ENCODE results near the gene FMNL2. TPM values are rescaled to one million over a fixed set of nuclear protein-coding genes. Genes with fewer than 3 reads are reported as not detected.

FMNL2 gene
- polyA plus RNA-seq, 1 donor = 35.3 TPM

- no peak for DNase-seq
- Histone ChIP-seq H3K4me1 (ENCODE audit: control insufficient read depth, insufficient read depth, low read length) (no peaks in the 10 kb centered on the region), H3K9me3 (ENCODE audit: control insufficient read depth, low read depth, low read length) (no peaks in the 10 kb centered on the region), H3K4me3 (ENCODE audit: low read length) (no peak overlapping the region), H3K27ac (ENCODE audit: low read length) (no peak overlapping the region), H3K27me3 (ENCODE audit: control insufficient read depth, insufficient read depth, low read length) (no peaks in the 10 kb centered on the region), H3K36me3 (ENCODE audit: control insufficient read depth, insufficient read depth, low read length) (no peaks in the 10 kb centered on the region)
- whole genome bisulfite sequencing (ENCODE audit: insufficient coverage, low lambda C conversion rate) = 90% methylated on average over 2 of the region's 3 CpGs
Measured at GRCh38 chr2:152445791-152446201, 110.8 kb downstream of the FMNL2 start.

- Histone ChIP-seq H3K27ac (ENCODE audit: low read length) (no peak overlapping the region), H3K27me3 (ENCODE audit: control insufficient read depth, insufficient read depth, low read length) (no peaks in the 10 kb centered on the region), H3K4me3 (ENCODE audit: low read length) (no peak overlapping the region), H3K9me3 (ENCODE audit: control insufficient read depth, low read depth, low read length) (no peaks in the 10 kb centered on the region), H3K36me3 (ENCODE audit: control insufficient read depth, insufficient read depth, low read length) (no peaks in the 10 kb centered on the region), H3K4me1 (ENCODE audit: control insufficient read depth, insufficient read depth, low read length) (no peaks in the 10 kb centered on the region)
- no CpG with 5 or more reads among the region's 1 CpG for WGBS (ENCODE audit: insufficient coverage, low lambda C conversion rate)
- DNase-seq = no peak
Measured at GRCh38 chr2:152446213-152446612, 111.2 kb downstream of the FMNL2 start.

- Histone ChIP-seq H3K4me3 (ENCODE audit: low read length) (no peak overlapping the region), H3K4me1 (ENCODE audit: control insufficient read depth, insufficient read depth, low read length) (no peaks in the 10 kb centered on the region), H3K36me3 (ENCODE audit: control insufficient read depth, insufficient read depth, low read length) (no peaks in the 10 kb centered on the region), H3K27ac (ENCODE audit: low read length) (no peak overlapping the region), H3K27me3 (ENCODE audit: control insufficient read depth, insufficient read depth, low read length) (no peaks in the 10 kb centered on the region), H3K9me3 (ENCODE audit: control insufficient read depth, low read depth, low read length) (no peaks in the 10 kb centered on the region)
- no peak for DNase-seq
- no CpG with 5 or more reads among the region's 1 CpG for WGBS (ENCODE audit: insufficient coverage, low lambda C conversion rate)
Measured at GRCh38 chr2:152447897-152448296, 112.9 kb downstream of the FMNL2 start.

- no peaks in the 10 kb centered on the region for H3K4me1 ChIP-seq (ENCODE audit: control insufficient read depth, insufficient read depth, low read length)
- no peaks in the 10 kb centered on the region for H3K9me3 ChIP-seq (ENCODE audit: control insufficient read depth, low read depth, low read length)
- DNase-seq = no peak
- H3K36me3 ChIP-seq (ENCODE audit: control insufficient read depth, insufficient read depth, low read length) = no peaks in the 10 kb centered on the region
- no peaks in the 10 kb centered on the region for H3K27me3 ChIP-seq (ENCODE audit: control insufficient read depth, insufficient read depth, low read length)
- H3K27ac ChIP-seq (ENCODE audit: low read length) = no peak overlapping the region
- 100% methylated on average over 2 of the region's 5 CpGs for whole genome bisulfite sequencing (ENCODE audit: insufficient coverage, low lambda C conversion rate)
- H3K4me3 ChIP-seq (ENCODE audit: low read length) = no peak overlapping the region
Measured at GRCh38 chr2:152448606-152449005, 113.6 kb downstream of the FMNL2 start.

GRCh38 chr2:152449578-152449977, 114.6 kb downstream of the FMNL2 start:
- Histone ChIP-seq H3K36me3 (ENCODE audit: control insufficient read depth, insufficient read depth, low read length) (no peaks in the 10 kb centered on the region), H3K27me3 (ENCODE audit: control insufficient read depth, insufficient read depth, low read length) (no peaks in the 10 kb centered on the region), H3K4me1 (ENCODE audit: control insufficient read depth, insufficient read depth, low read length) (no peaks in the 10 kb centered on the region), H3K9me3 (ENCODE audit: control insufficient read depth, low read depth, low read length) (no peaks in the 10 kb centered on the region), H3K4me3 (ENCODE audit: low read length) (no peak overlapping the region), H3K27ac (ENCODE audit: low read length) (no peak overlapping the region)
- WGBS (ENCODE audit: insufficient coverage, low lambda C conversion rate) = 60% methylated on average over 1 of the region's 3 CpGs
- no peak for DNase-seq

- 97% methylated on average over 4 of the region's 4 CpGs for WGBS (ENCODE audit: insufficient coverage, low lambda C conversion rate)
- DNase-seq = no peak
- Histone ChIP-seq H3K4me1 (ENCODE audit: control insufficient read depth, insufficient read depth, low read length) (no peaks in the 10 kb centered on the region), H3K9me3 (ENCODE audit: control insufficient read depth, low read depth, low read length) (no peaks in the 10 kb centered on the region), H3K36me3 (ENCODE audit: control insufficient read depth, insufficient read depth, low read length) (no peaks in the 10 kb centered on the region), H3K27me3 (ENCODE audit: control insufficient read depth, insufficient read depth, low read length) (no peaks in the 10 kb centered on the region), H3K27ac (ENCODE audit: low read length) (no peak overlapping the region), H3K4me3 (ENCODE audit: low read length) (no peak overlapping the region)
Measured at GRCh38 chr2:152450176-152450575, 115.2 kb downstream of the FMNL2 start.

GRCh38 chr2:152452256-152452973, 117.4 kb downstream of the FMNL2 start:
- no peaks in the 10 kb centered on the region for H3K9me3 ChIP-seq (ENCODE audit: control insufficient read depth, low read depth, low read length)
- H3K27ac ChIP-seq (ENCODE audit: low read length) = no peak overlapping the region
- H3K4me3 ChIP-seq (ENCODE audit: low read length) = no peak overlapping the region
- no peaks in the 10 kb centered on the region for H3K36me3 ChIP-seq (ENCODE audit: control insufficient read depth, insufficient read depth, low read length)
- no CpG with 5 or more reads among the region's 13 CpGs for WGBS (ENCODE audit: insufficient coverage, low lambda C conversion rate)
- H3K27me3 ChIP-seq (ENCODE audit: control insufficient read depth, insufficient read depth, low read length) = no peaks in the 10 kb centered on the region
- H3K4me1 ChIP-seq (ENCODE audit: control insufficient read depth, insufficient read depth, low read length) = no peaks in the 10 kb centered on the region
- DNase-seq = no peak

GRCh38 chr2:152453129-152453911, 118.3 kb downstream of the FMNL2 start:
- no peaks in the 10 kb centered on the region for H3K27me3 ChIP-seq (ENCODE audit: control insufficient read depth, insufficient read depth, low read length)
- no peaks in the 10 kb centered on the region for H3K9me3 ChIP-seq (ENCODE audit: control insufficient read depth, low read depth, low read length)
- no peak for DNase-seq
- H3K27ac ChIP-seq (ENCODE audit: low read length) = no peak overlapping the region
- 93% methylated on average over 2 of the region's 9 CpGs for WGBS (ENCODE audit: insufficient coverage, low lambda C conversion rate)
- no peaks in the 10 kb centered on the region for H3K4me1 ChIP-seq (ENCODE audit: control insufficient read depth, insufficient read depth, low read length)
- H3K36me3 ChIP-seq (ENCODE audit: control insufficient read depth, insufficient read depth, low read length) = no peaks in the 10 kb centered on the region
- H3K4me3 ChIP-seq (ENCODE audit: low read length) = no peak overlapping the region

- no peaks in the 10 kb centered on the region for H3K36me3 ChIP-seq (ENCODE audit: control insufficient read depth, insufficient read depth, low read length)
- no peaks in the 10 kb centered on the region for H3K4me1 ChIP-seq (ENCODE audit: control insufficient read depth, insufficient read depth, low read length)
- DNase-seq = no peak
- no CpG with 5 or more reads among the region's 1 CpG for WGBS (ENCODE audit: insufficient coverage, low lambda C conversion rate)
- no peak overlapping the region for H3K4me3 ChIP-seq (ENCODE audit: low read length)
- no peaks in the 10 kb centered on the region for H3K27me3 ChIP-seq (ENCODE audit: control insufficient read depth, insufficient read depth, low read length)
- H3K27ac ChIP-seq (ENCODE audit: low read length) = no peak overlapping the region
- H3K9me3 ChIP-seq (ENCODE audit: control insufficient read depth, low read depth, low read length) = no peaks in the 10 kb centered on the region
Measured at GRCh38 chr2:152454371-152454770, 119.4 kb downstream of the FMNL2 start.

- H3K27ac ChIP-seq (ENCODE audit: low read length) = no peak overlapping the region
Measured at GRCh38 chr2:152454960-152455359, 120.0 kb downstream of the FMNL2 start.

More at GRCh38 chr2:152454960-152455359, 120.0 kb downstream of the FMNL2 start:
- H3K9me3 ChIP-seq (ENCODE audit: control insufficient read depth, low read depth, low read length) = no peaks in the 10 kb centered on the region
- H3K27me3 ChIP-seq (ENCODE audit: control insufficient read depth, insufficient read depth, low read length) = no peaks in the 10 kb centered on the region
- no peak overlapping the region for H3K4me3 ChIP-seq (ENCODE audit: low read length)
- DNase-seq = no peak
- 40% methylated on average over 1 of the region's 1 CpG for WGBS (ENCODE audit: insufficient coverage, low lambda C conversion rate)
- H3K4me1 ChIP-seq (ENCODE audit: control insufficient read depth, insufficient read depth, low read length) = no peaks in the 10 kb centered on the region
- H3K36me3 ChIP-seq (ENCODE audit: control insufficient read depth, insufficient read depth, low read length) = no peaks in the 10 kb centered on the region

All from large intestine (tissue), 3 donors.